A549 (cell line): ENCODE measurements around the gene INSL3. TPM values are rescaled to one million over a fixed set of nuclear protein-coding genes. Genes with fewer than 3 reads are reported as not detected.
A peak's percentile ranks its signal among the peaks of the same experiment; 100 is the strongest.

Experiments
- ATAC-seq, 2 experiments: fragments of 200-7000 bp in 1 of 2; fragments of >200 bp in 1 of 2; cut with Nextera tagmentation in 1 of 2; cut with Tn5 transposase in 1 of 2; 3 replicates each; pipeline versions ENCODE4 v1.8.0 to v1.9.1; 2018 to 2020; ENCODE audit warnings: mild to moderate bottlenecking in 1 of 2, moderate library complexity in 1 of 2
- CTCF ChIA-PET: fragments of 300-600 bp; sonication (Branson Sonifier 250); formaldehyde crosslinking; extraction: SDS; loops from one replicate; lab custom pipeline; 2021; ENCODE audit warnings: antibody characterized with exemption, inconsistent platforms; lab: Yijun Ruan, JAX
- POLR2A ChIA-PET: fragments of 350-600 bp; formaldehyde crosslinking; extraction: SDS; loops from one replicate; lab custom pipeline; 2021; ENCODE audit warnings: antibody characterized with exemption, inconsistent platforms; lab: Yijun Ruan, JAX
- DNase-seq, 2 experiments: peaks; one replicate each; pipeline versions ENCODE4 v3.0.0 to v3.0.0-alpha.2; 2011 to 2016; ENCODE audit warnings: low read depth in 1 of 2, low spot score in 1 of 2
- FAIRE-seq: peaks from 2 replicates; lab custom pipeline; 2011; peaks lifted over from hg19 to GRCh38; lab: Jason Lieb, UNC
- H3K27ac ChIP-seq, 2 experiments: fragments of >200 bp; sonication (Bioruptor Twin); formaldehyde crosslinking; 3 replicates each; pipeline ENCODE4 v1.5.1; 2016 to 2017
- H3K4me1 ChIP-seq: fragments of >200 bp; sonication (Bioruptor Twin); formaldehyde crosslinking; 3 replicates; pipeline ENCODE4 v1.6.1; 2016
- H3K4me2 ChIP-seq: fragments of >200 bp; sonication (Bioruptor Twin); formaldehyde crosslinking; 3 replicates; pipeline ENCODE4 v1.6.1; 2016
- H3K4me3 ChIP-seq: fragments of >200 bp; sonication (Bioruptor Twin); formaldehyde crosslinking; 3 replicates; pipeline ENCODE4 v1.5.1; 2016
- H3K9me3 ChIP-seq: fragments of >200 bp; sonication (Bioruptor Twin); formaldehyde crosslinking; 3 replicates; pipeline ENCODE4 v1.6.1; 2016
- BHLHE40 ChIP-seq: IDR thresholded peaks from 2 replicates; pipeline ENCODE4 v1.6.1; 2012; ENCODE audit warnings: low read depth, low read length, inconsistent platforms
- CEBPB ChIP-seq, 2 experiments: fragments of >200 bp in 1 of 2; sonication (Bioruptor Twin) in 1 of 2; formaldehyde crosslinking in 1 of 2; IDR thresholded peaks; 2 replicates each; pipeline ENCODE4 v1.6.1; 2012 to 2016
- CHD2 ChIP-seq: fragments of 150-350 bp; IDR thresholded peaks from 2 replicates; pipeline ENCODE4 v1.6.1; 2014; ENCODE audit warnings: low read length; ENCODE audit not compliant: partially characterized antibody
- CHD4 ChIP-seq: fragments of 200-600 bp; sonication (generic); IDR thresholded peaks from 2 replicates; pipeline ENCODE4 v1.6.1; 2016; ENCODE audit warnings: antibody characterized with exemption, mild to moderate bottlenecking, borderline replicate concordance
- ELK1 ChIP-seq: fragments of 150-350 bp; IDR thresholded peaks from 2 replicates; pipeline ENCODE4 v1.6.1; 2014; ENCODE audit warnings: low read depth, mild to moderate bottlenecking, low read length
- EP300 ChIP-seq, 2 experiments: fragments of >200 bp; sonication (Bioruptor Twin); formaldehyde crosslinking; IDR thresholded peaks; 2 replicates in 1 of 2; 3 replicates in 1 of 2; pipeline ENCODE4 v1.6.1; 2016 to 2017
- HDAC2 ChIP-seq: fragments of 200-600 bp; sonication (generic); IDR thresholded peaks from 2 replicates; pipeline ENCODE4 v1.6.1; 2016
- HMGXB4 ChIP-seq: fragments of 250-450 bp; sonication (Bioruptor Pico); IDR thresholded peaks from 2 replicates; pipeline ENCODE4 v1.5.0; 2021; ENCODE audit warnings: mild to moderate bottlenecking, moderate library complexity, borderline replicate concordance
- KDM1A ChIP-seq: fragments of 200-600 bp; sonication (generic); IDR thresholded peaks from 2 replicates; pipeline ENCODE4 v1.6.1; 2016; ENCODE audit warnings: low read depth, mild to moderate bottlenecking
- KDM5A ChIP-seq: fragments of 200-600 bp; sonication (generic); IDR thresholded peaks from 2 replicates; pipeline ENCODE4 v1.6.1; 2016; ENCODE audit warnings: antibody characterized with exemption, mild to moderate bottlenecking
- MAFK ChIP-seq: fragments of 450-650 bp; IDR thresholded peaks from 2 replicates; pipeline ENCODE4 v1.6.1; 2014; ENCODE audit not compliant: partially characterized antibody
- MYC ChIP-seq: IDR thresholded peaks from 2 replicates; pipeline ENCODE4 v1.6.1; 2012; ENCODE audit warnings: mild to moderate bottlenecking, inconsistent platforms, low read length, improper control_type of control experiment, borderline replicate concordance
- RNF2 ChIP-seq: fragments of 200-600 bp; sonication (generic); IDR thresholded peaks from 2 replicates; pipeline ENCODE4 v1.6.1; 2016; ENCODE audit warnings: low read depth, mild to moderate bottlenecking, antibody characterized with exemption, moderate library complexity, borderline replicate concordance
- ZFP36 ChIP-seq: fragments of 450-650 bp; IDR thresholded peaks from 2 replicates; pipeline ENCODE4 v1.6.1; 2014; ENCODE audit warnings: borderline replicate concordance; ENCODE audit not compliant: partially characterized antibody
- ZSCAN20 ChIP-seq: fragments of 250-450 bp; sonication (Bioruptor Pico); IDR thresholded peaks from 2 replicates; pipeline ENCODE4 v1.8.0; 2022; ENCODE audit warnings: mild to moderate bottlenecking, moderate library complexity
- WGBS: methylation state at CpG from one replicate; pipeline ENCODE4 v1.1.6; 2017; ENCODE audit errors: missing lambda C conversion rate; 5-methylcytosine and 5-hydroxymethylcytosine counted together
- polyA plus RNA-seq, 4 experiments: library from polyadenylated mRNA; depleted of rRNA in 3 of 4; stranded (reverse); fragments of >200 nt; fragmentation: RNase III in 1 of 4; extraction: RNeasy Plus Mini Kit Qiagen cat#74134 plus additional on column Dnase treatment in 1 of 4; gene quantifications; 2 replicates in 3 of 4; 3 replicates in 1 of 4; pipeline ENCODE4 v1.2.3, GENCODE V29; 2011 to 2017

The INSL3 gene
- polyA plus RNA-seq, 2 of the 4 experiments (the other 2 are of a cell fraction), result 0.25 to 0.27 TPM

GRCh38 chr19:17834350-17835181 is 13.2 kb upstream of the INSL3 start (continued):
- TF ChIP-seq ELK1, result no peak

- CTCF ChIA-PET, result interaction anchor here (0.9 to 1.9 kb wide), 3 partner anchors 10 to 27 kb away, joined by 4 to 9 read pairs (median 4); partner anchors contain the start of gene RPL18A
- Histone ChIP-seq H3K27ac (no peak overlapping the region), H3K4me1 (peaks cover 4% of the 10 kb centered on the region; the same call in 1 of the 3 replicates), H3K4me2 (no peak overlapping the region), H3K9me3 (no peaks in the 10 kb centered on the region), H3K4me3 (no peak overlapping the region)
- POLR2A ChIA-PET, result interaction anchor here (0.5 kb wide), 1 partner anchor 8 kb away, joined by 3 read pairs; no protein-coding TSS in a partner anchor
- no peak for DNase-seq
- WGBS, result 83% methylated on average over 15 of the region's 17 CpGs
- TF ChIP-seq KDM1A (peak; percentile 33; the same call in 1 of the 2 replicates), MAFK (no peak), ZFP36 (peak; percentile 9)
- ATAC-seq, result no peak
- no peak for FAIRE-seq
Measured at GRCh38 chr19:17832443-17833208, 11.3 kb upstream of the INSL3 start.

- ChIA-PET CTCF (interaction anchor here (1.9 kb wide), 1 partner anchor 24 kb away, joined by 9 read pairs; no protein-coding TSS in a partner anchor), POLR2A (interaction anchor here (1.0 to 1.3 kb wide), 2 partner anchors 20 to 28 kb away, joined by 3 to 9 read pairs; partner anchors contain the start of gene RPL18A)
- ATAC-seq, result no peak
- H3K4me1 ChIP-seq, result peaks cover 4% of the 10 kb centered on the region; the same call in 1 of the 3 replicates
- no peak for DNase-seq
- no peak overlapping the region for H3K4me3 ChIP-seq
- H3K4me2 ChIP-seq, result no peak overlapping the region; the same call in 2 of the 3 replicates
- FAIRE-seq, result no peak
- H3K9me3 ChIP-seq, result no peaks in the 10 kb centered on the region
- H3K27ac ChIP-seq, result 0 out of 6 replicates have a peak overlapping the region, but pooled peaks of 1 of the 2 experiments have one; percentile 38
- 90% methylated on average over 6 of the region's 25 CpGs for WGBS
- TF ChIP-seq KDM5A (no peak), HDAC2 (no peak), BHLHE40 (no peak), HMGXB4 (CRISPR knock-in tag) (no peak), CEBPB (IDR thresholded peaks at IDR 0.05) (no peak), CHD2 (no peak), KDM1A (no peak), ZSCAN20 (CRISPR knock-in tag) (no peak), MYC (no peak), EP300 (IDR thresholded peaks at IDR 0.05) (no peak), CHD4 (no peak), RNF2 (no peak)
Measured at GRCh38 chr19:17831419-17831888, 10.1 kb upstream of the INSL3 start.
